Measurements from ENCODE around the gene SLC9A9. TPM values are rescaled to one million over a fixed set of nuclear protein-coding genes. Genes with fewer than 3 reads are reported as not detected.

Gene SLC9A9
- total and polyA plus RNA-seq, 7 donors, result 1.3 to 5.4 (median 2.9) TPM

Other genes with a start within 250 kb of the SLC9A9 start
- gene DIPK2A, start 123.4 kb upstream of the SLC9A9 start, total RNA-seq, result 1 to 10 TPM; 3.7 to 9.8 (median 6.4) TPM
- gene DIPK2A, start 123.4 kb upstream of the SLC9A9 start, polyA plus RNA-seq, result 1 to 10 TPM; 2.6 to 4.5 (median 4.2) TPM

All from psoas muscle (tissue), 7 donors.